GM18951 (cell line): Measurements from ENCODE around the gene MYO18B.

Experiments used
- POLR2A ChIP-seq: IDR thresholded peaks from 4 replicates; pipeline ENCODE4 v1.6.1; 2011; ENCODE audit warnings: mild to moderate bottlenecking; ENCODE audit not compliant: insufficient read length, insufficient read depth; ENCODE audit errors: extremely low read depth
- in situ Hi-C: fragments of 300-500 bp; cut with MboI; formaldehyde crosslinking; loops from one replicate; pipeline ENCODE4 v1.12.0; 2022; ENCODE audit warnings: low sequenced_read_pairs, mixed read lengths, inconsistent platforms; ENCODE audit not compliant: unreplicated experiment

Gene MYO18B

GRCh38 chr22:25748704-25749103, 6.7 kb downstream of the MYO18B start:
- no peak for TF ChIP-seq POLR2A
- in situ Hi-C loops: no loop called here

GRCh38 chr22:25749420-25750169, 7.6 kb downstream of the MYO18B start:
- TF ChIP-seq POLR2A: no peak
- in situ Hi-C loops: no loop called here

GRCh38 chr22:25750569-25751173, 8.7 kb downstream of the MYO18B start:
- no peak for TF ChIP-seq POLR2A

GRCh38 chr22:25751174-25751581, 9.2 kb downstream of the MYO18B start:
- no peak for TF ChIP-seq POLR2A
- in situ Hi-C loops: no loop called here

More at GRCh38 chr22:25750569-25751173, 8.7 kb downstream of the MYO18B start:
- in situ Hi-C loops: no loop called here

DNA sequence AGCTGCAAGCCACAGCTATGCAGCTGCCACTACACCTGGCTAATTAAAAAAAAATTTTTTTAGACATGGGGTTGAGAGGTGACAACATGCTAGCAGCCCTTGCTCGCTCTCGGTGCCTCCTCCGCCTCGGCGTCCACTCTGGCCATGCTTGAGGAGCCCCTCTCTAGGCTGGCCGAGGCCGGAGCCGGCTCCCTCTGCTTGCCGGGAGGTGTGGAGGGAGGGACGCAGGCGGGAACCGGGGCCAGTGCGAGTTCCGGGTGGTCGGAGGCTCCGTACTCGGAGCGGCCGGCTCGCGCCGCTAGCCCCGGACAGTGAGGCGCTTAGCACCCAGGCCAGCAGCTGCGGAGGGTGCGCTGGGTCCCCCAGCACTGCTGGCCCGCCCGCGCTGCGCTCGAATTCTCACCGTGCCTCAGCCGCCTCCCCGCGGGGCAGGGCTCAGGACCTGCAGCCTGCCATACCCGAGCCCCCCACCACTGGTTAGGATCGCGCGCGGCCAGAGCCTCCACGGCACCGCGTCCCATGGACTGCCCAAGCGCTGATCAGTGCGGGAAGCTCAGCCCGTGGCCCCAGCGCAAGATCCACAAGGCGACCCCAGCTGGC, 10.7 kb downstream of the MYO18B start:
- no peak for TF ChIP-seq POLR2A
- in situ Hi-C loops: no loop called here

GRCh38 chr22:25753252-25753651, 11.3 kb downstream of the MYO18B start:
- in situ Hi-C loops: no loop called here
- no peak for TF ChIP-seq POLR2A

DNA sequence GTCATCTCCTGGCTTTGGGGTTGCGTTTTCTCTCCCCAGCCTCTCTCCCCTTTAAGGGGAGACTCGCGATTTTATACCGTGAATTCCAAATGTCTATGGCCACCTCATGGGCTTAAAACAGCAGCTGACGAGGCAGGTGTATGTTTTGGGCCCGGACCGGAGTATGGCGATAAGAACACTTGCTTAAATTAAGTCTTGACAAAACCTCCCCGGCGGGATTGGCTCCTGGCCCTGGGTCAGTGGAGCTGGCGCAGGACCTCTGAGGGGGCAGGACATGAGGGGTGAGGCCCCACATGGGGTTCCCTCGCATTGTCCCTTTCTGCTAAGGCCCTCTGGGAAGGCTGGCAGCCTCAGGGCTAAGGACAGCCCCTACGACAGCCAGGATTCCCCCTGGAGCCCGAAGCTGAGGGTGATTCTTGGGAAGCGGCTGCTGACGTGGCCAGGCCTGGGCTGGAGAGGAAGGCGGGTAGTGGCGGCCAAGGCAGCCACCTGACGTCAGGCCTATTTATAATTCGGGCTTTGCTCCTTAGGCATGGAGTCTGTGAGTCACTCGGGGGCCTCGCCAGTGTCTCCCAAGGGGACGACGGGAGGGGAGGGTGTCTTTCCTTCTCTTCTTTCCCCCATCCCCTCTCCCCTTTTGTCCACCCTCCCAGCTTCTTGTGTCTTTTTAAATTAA, 12.7 kb downstream of the MYO18B start:
- no peak for TF ChIP-seq POLR2A
- in situ Hi-C loops: no loop called here

GRCh38 chr22:25757686-25758085, 15.7 kb downstream of the MYO18B start:
- in situ Hi-C loops: no loop called here
- TF ChIP-seq POLR2A: no peak

GRCh38 chr22:25758316-25758715, 16.3 kb downstream of the MYO18B start:
- no peak for TF ChIP-seq POLR2A

DNA sequence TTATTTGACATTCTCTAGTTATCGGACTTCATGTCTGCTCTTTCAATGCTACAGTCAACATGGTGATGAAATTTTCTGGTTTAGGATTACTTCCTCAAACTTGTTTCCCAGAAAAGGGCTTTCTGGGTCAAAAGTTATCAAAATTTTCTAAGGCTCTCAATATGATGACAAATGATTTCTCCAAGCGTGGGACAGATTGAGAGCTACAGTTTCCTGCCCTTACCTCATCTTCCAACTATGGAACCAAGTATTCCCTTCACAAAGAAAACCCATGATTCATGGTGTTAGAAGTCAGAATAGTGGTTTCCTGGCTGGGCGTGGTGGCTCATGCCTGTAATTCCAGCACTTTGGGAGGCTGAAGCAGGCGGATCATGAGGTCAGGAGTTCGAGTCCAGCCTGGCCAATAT, 17.8 kb downstream of the MYO18B start:
- no peak for TF ChIP-seq POLR2A
- in situ Hi-C loops: loop anchor here (10.0 kb wide), 1 partner anchor 205 kb away; no protein-coding TSS in a partner anchor

More at GRCh38 chr22:25758316-25758715, 16.3 kb downstream of the MYO18B start:
- in situ Hi-C loops: no loop called here

GRCh38 chr22:25760294-25760693, 18.3 kb downstream of the MYO18B start:
- in situ Hi-C loops: loop anchor here (10.0 kb wide), 1 partner anchor 205 kb away; no protein-coding TSS in a partner anchor
- TF ChIP-seq POLR2A: no peak

DNA sequence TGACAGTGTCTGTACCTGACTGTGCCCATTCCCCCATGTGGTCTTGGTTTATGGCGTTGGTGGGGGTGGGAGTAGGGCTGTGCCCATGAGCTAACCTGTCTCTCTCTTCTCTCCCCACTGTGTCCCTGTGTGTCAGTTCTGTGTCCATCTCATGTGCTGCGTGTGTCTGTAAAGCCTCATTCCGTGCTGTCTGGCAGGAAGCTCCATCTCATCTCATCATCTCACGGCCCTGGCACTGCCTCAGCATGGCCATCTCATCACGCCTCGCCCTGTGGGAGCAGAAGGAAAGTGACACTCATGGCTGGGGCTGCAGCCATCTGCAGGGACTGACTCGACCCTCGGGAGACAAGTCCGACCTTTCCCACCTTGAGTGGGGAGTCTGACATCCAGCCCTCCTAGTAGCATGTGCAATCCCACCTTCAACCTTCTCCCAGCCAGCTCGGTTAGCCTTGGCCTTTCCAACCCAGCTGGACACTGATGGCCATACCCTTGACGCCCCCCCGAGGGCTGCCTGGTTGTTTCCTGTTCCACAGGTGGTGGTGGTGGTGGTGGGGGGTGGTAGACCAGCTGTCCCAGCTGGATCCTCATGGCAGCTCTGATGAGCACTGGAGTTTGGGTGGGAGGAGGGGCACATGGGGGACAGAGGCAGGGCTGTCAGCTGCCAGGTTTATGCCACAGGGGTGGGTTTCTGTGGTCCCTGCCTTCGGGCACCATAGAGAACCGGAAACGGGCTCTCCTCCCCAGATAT, 19.0 kb downstream of the MYO18B start:
- no peak for TF ChIP-seq POLR2A
- in situ Hi-C loops: loop anchor here (10.0 kb wide), 1 partner anchor 206 kb away; no protein-coding TSS in a partner anchor
